ENCODE results near the gene ANKRD50.

DNA sequence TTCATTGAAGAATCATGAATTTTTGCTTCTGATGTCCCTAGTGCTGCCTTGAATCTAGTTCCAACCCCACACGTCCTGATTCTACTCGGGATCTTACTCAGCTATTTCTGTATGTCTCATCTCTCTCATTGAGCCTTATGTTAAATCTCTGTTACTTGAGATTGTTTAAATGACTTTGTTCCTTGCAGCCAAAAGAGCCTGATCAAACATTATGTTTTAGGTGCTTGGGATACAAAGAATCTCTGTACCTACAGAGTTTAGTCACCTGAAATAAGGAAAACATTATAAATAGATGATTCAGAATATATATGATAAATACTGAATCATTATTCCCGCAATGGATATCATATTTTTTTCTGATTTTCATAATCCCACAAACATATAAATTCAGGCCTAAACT, 13.7 kb upstream of the ANKRD50 start:
- no peak for TF ChIP-seq POLR2AphosphoS5 (IDR thresholded peaks at IDR 0.05; ENCODE audit: low read depth, low read length)
- no peak for TF ChIP-seq POLR2A (IDR thresholded peaks at IDR 0.05; ENCODE audit: low read depth, low read length)
- no peak for TF ChIP-seq TAF1 (IDR thresholded peaks at IDR 0.05; ENCODE audit: low read depth, low read length)
- no peak for TF ChIP-seq POU2F2 (IDR thresholded peaks at IDR 0.05; ENCODE audit: low read depth, low read length)

Measured in GM12891 (cell line).